T-cell (primary cell): ENCODE measurements around the gene BAZ2B. TPM values are rescaled to one million over a fixed set of nuclear protein-coding genes. Genes with fewer than 3 reads are reported as not detected.

Source experiments
- ATAC-seq, 4 experiments: fragments of 200-7000 bp in 3 of 4; fragments of 150-1000 bp in 1 of 4; cut with Tn5 transposase; replicated peaks in 1 of 4; 1 replicate in 3 of 4; 2 replicates in 1 of 4; pipeline ENCODE4 v1.10.0; 2021; ENCODE audit warnings: moderate library complexity in 3 of 4, mild to moderate bottlenecking in 2 of 4, moderate number of reproducible peaks in 1 of 4
- CTCF ChIA-PET, 2 donors: fragments of 300-600 bp; sonication (Branson Sonifier 250); formaldehyde crosslinking; loops; one replicate each; lab custom pipeline; 2022; ENCODE audit warnings: antibody characterized with exemption in 2 of 2; lab: Charles Lee
- POLR2A ChIA-PET, 2 donors: fragments of 300-600 bp; sonication (Branson Sonifier 250); formaldehyde crosslinking; loops; one replicate each; lab custom pipeline; 2022; ENCODE audit warnings: antibody characterized with exemption in 2 of 2; lab: Charles Lee
- DNase-seq, 35 experiments: peaks; one replicate each; pipeline versions ENCODE4 v3.0.0 to v3.0.0-alpha.2; 2013 to 2023
- H3K27ac ChIP-seq: one replicate; pipeline ENCODE4 v1.5.1; 2013; ENCODE audit warnings: low read length
- H3K27me3 ChIP-seq, 2 experiments: replicated peaks in 1 of 2; 1 replicate in 1 of 2; 2 replicates in 1 of 2; pipeline versions ENCODE4 v1.6.1 to v1.7.0; 2013; ENCODE audit warnings: low read length in 1 of 2, mixed read lengths in 1 of 2; ENCODE audit not compliant: control insufficient read depth in 2 of 2, insufficient read depth in 2 of 2; ENCODE audit errors: extremely low read depth in 1 of 2
- H3K36me3 ChIP-seq, 2 donors: 1 replicate in 1 of 2; 2 replicates in 1 of 2; pipeline versions ENCODE4 v1.6.1 to v1.7.0; 2013; ENCODE audit warnings: low read length in 1 of 2; ENCODE audit not compliant: control insufficient read depth in 2 of 2, insufficient read depth in 1 of 2; ENCODE audit errors: extremely low read depth in 1 of 2
- H3K4me1 ChIP-seq, 2 experiments: 1 replicate in 1 of 2; 2 replicates in 1 of 2; pipeline versions ENCODE4 v1.6.1 to v1.7.0; 2013; ENCODE audit warnings: low read length in 2 of 2, mixed read lengths in 1 of 2; ENCODE audit not compliant: insufficient read depth in 2 of 2, control insufficient read depth in 1 of 2; ENCODE audit errors: extremely low read depth in 1 of 2
- H3K4me3 ChIP-seq, 2 donors: 1 replicate in 1 of 2; 2 replicates in 1 of 2; pipeline versions ENCODE4 v1.5.1 to v1.7.0; 2013; ENCODE audit warnings: mild to moderate bottlenecking in 2 of 2, low read length in 1 of 2, moderate library complexity in 1 of 2; ENCODE audit not compliant: control insufficient read depth in 1 of 2; ENCODE audit errors: extremely low read depth in 1 of 2
- H3K9me3 ChIP-seq: 2 replicates; pipeline ENCODE4 v1.7.0; 2013
- H3K27ac Mint-ChIP-seq, 2 donors: one replicate each; pipeline ENCODE4 v1.8.0; 2020 to 2021; ENCODE audit warnings: mild to moderate bottlenecking in 2 of 2, mixed read lengths in 2 of 2
- H3K27me3 Mint-ChIP-seq, 2 donors: one replicate each; pipeline ENCODE4 v1.8.0; 2021 to 2022; ENCODE audit warnings: mixed read lengths in 2 of 2
- H3K36me3 Mint-ChIP-seq: one replicate; pipeline ENCODE4 v1.8.0; 2021; ENCODE audit warnings: mixed read lengths
- H3K4me1 Mint-ChIP-seq, 3 donors: one replicate each; pipeline ENCODE4 v1.8.0; 2020 to 2022; ENCODE audit warnings: mixed read lengths in 3 of 3, mild to moderate bottlenecking in 1 of 3
- H3K4me3 Mint-ChIP-seq, 3 donors: one replicate each; pipeline ENCODE4 v1.8.0; 2020 to 2022; ENCODE audit warnings: mild to moderate bottlenecking in 3 of 3, mixed read lengths in 3 of 3, moderate library complexity in 3 of 3
- H3K9me3 Mint-ChIP-seq, 3 donors: one replicate each; pipeline ENCODE4 v1.8.0; 2020 to 2022; ENCODE audit warnings: mixed read lengths in 3 of 3
- WGBS: methylation state at CpG from one replicate; pipeline ENCODE4 v1.1.5; 2013; ENCODE audit warnings: missing lambda C conversion rate; ENCODE audit not compliant: insufficient coverage; 5-methylcytosine and 5-hydroxymethylcytosine counted together
- total RNA-seq, 35 experiments: library from RNA in 6 of 35; stranded (reverse) in 6 of 35; fragments of 120-200 nt in 1 of 35; gene quantifications; one replicate each; pipeline versions ENCODE4 v1.2.1 to v1.2.4 and lab custom pipeline; 2013 to 2026

Gene BAZ2B
- total RNA-seq, 5 donors from 2014 or later (not counting 1 experiment from before 2014, with no cell fraction given) = 21.2 to 38.5 (median 27.2) TPM

DNA sequence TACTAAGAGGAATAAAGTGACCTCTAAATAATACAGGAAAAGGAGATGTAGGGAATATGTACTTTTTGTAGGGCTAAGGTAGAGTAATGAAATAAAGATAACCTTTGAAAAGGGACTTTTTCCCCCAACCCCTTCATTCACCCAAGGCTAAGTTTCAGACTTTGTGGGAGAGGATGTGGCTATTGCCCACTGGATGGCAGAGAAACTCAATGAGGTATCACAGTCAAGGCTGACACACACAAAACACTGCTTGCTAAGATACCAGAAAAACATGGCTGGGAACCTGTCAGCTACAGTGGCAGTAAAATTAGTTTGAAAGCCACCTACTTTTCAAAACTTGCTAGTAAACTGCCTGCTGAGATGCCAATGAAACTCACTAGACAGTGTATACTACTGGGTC lies 171.0 kb downstream of the BAZ2B start:
- Histone ChIP-seq H3K27ac (no peak overlapping the region), H3K4me3 (no peak overlapping the region), H3K4me1 (no peaks in the 10 kb centered on the region), H3K27me3 (no peaks in the 10 kb centered on the region), H3K36me3 (peaks cover 4 to 24% of the 10 kb centered on the region in 2 donors), H3K9me3 (no peaks in the 10 kb centered on the region)
- Mint-ChIP-seq H3K27me3 (no peaks in the 10 kb centered on the region), H3K9me3 (peaks cover 0 to 4% (median 0%) of the 10 kb centered on the region in 3 donors), H3K4me3 (no peak overlapping the region), H3K27ac (no peak overlapping the region), H3K36me3 (peaks cover 70% of the 10 kb centered on the region), H3K4me1 (no peaks in the 10 kb centered on the region)
- DNase-seq (no peak), ATAC-seq (no peak)
- ChIA-PET POLR2A (no interaction called here), CTCF (no interaction called here)

DNA sequence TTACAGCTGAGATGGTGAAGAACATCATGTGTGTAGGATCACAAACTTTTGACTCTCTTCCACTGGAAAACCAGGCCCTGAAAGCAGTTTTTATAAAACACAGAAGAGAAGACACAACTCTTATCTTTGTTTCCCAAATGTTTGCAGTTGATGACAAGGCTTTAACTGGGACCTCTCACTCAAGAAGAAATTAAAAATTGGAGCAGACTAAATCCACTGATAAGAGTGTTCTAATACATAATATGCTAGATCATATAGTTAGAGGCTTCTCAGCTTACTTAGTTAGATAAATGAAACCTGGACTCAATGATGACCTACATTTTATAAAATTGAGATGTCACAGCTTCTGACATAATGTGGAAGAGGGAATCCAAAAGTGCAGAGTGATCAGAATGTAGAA lies 171.6 kb downstream of the BAZ2B start:
- no peaks in the 10 kb centered on the region for H3K4me1 Mint-ChIP-seq
- H3K36me3 ChIP-seq = peaks cover 4 to 24% of the 10 kb centered on the region in 2 donors
- H3K9me3 Mint-ChIP-seq = peaks cover 0 to 4% (median 0%) of the 10 kb centered on the region in 3 donors
- H3K4me3 Mint-ChIP-seq = no peak overlapping the region
- no peaks in the 10 kb centered on the region for H3K4me1 ChIP-seq
- H3K4me3 ChIP-seq = no peak overlapping the region
- H3K27ac ChIP-seq = no peak overlapping the region
- H3K9me3 ChIP-seq = no peaks in the 10 kb centered on the region
- ATAC-seq (no peak), DNase-seq (no peak)
- H3K36me3 Mint-ChIP-seq = peaks cover 71% of the 10 kb centered on the region
- H3K27me3 Mint-ChIP-seq = no peaks in the 10 kb centered on the region
- CTCF ChIA-PET = no interaction called here
- POLR2A ChIA-PET = no interaction called here
- no peak overlapping the region for H3K27ac Mint-ChIP-seq
- no peaks in the 10 kb centered on the region for H3K27me3 ChIP-seq

DNA sequence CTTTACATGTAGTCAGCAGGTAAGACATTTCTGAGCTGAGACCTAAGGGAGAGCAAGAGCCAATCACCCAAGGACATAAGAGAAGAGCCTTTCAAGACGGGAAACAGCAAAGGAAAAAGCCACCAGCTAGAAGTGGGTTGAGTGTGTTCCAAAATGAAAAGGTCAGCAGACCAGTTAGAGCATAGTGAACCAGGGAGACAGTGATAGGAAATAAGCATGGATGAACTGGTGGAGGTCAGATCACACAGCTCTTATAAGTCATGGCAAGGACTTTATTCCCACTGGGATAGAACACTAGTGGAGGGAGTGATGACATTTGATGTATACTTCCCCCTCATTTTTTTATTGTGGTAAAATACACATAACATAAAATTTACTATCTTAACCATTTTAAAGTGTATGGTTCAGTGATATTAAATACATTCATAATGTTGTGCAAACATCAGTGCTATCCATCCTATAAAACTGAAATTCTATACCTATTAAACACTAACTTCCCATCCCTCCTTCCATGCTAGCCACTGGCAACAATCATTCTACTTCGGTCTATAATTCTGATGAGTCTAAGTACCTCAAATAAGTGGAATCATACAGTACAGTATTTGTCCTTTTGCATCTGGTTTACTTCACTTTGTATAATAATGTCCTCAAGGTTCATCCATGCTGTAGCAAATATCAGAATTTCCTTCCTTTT lies 174.0 kb downstream of the BAZ2B start:
- DNase-seq (no peak), ATAC-seq (no peak)
- Histone ChIP-seq H3K27me3 (no peaks in the 10 kb centered on the region), H3K27ac (no peak overlapping the region), H3K9me3 (no peaks in the 10 kb centered on the region), H3K4me3 (no peak overlapping the region), H3K36me3 (peaks cover 0 to 32% of the 10 kb centered on the region in 2 donors), H3K4me1 (no peaks in the 10 kb centered on the region)
- WGBS = 100% methylated on average over 2 of the region's 2 CpGs
- no peak overlapping the region for H3K27ac Mint-ChIP-seq
- no peaks in the 10 kb centered on the region for H3K27me3 Mint-ChIP-seq
- ChIA-PET CTCF (no interaction called here), POLR2A (no interaction called here)
- peaks cover 0 to 4% (median 0%) of the 10 kb centered on the region in 3 donors for H3K9me3 Mint-ChIP-seq
- peaks cover 75% of the 10 kb centered on the region for H3K36me3 Mint-ChIP-seq
- no peak overlapping the region for H3K4me3 Mint-ChIP-seq
- no peaks in the 10 kb centered on the region for H3K4me1 Mint-ChIP-seq

DNA sequence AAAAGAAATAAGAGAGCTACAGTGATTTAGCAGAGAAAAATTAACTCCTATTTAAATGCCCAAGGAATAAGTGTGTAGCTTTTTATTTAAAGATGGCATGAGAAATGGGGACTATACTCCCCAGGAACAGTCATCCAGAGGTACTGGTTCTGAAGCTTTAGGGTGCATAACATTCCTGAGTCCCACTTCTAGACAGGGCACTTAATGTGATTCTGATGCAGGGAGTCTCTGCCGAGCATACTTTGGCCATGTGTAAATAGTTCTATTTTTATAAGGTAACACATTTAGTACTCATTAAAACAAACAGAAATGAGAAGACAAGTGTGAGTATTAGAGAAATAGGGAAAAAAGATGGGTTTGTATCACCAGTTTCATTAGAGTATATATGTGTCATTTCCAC lies 175.2 kb downstream of the BAZ2B start:
- H3K27ac Mint-ChIP-seq = no peak overlapping the region
- Histone ChIP-seq H3K27me3 (no peaks in the 10 kb centered on the region), H3K4me3 (no peak overlapping the region), H3K4me1 (no peaks in the 10 kb centered on the region), H3K27ac (no peak overlapping the region), H3K9me3 (no peaks in the 10 kb centered on the region), H3K36me3 (peaks cover 0 to 33% of the 10 kb centered on the region in 2 donors)
- DNase-seq (no peak), ATAC-seq (no peak)
- no CpG with 5 or more reads among the region's 1 CpG for WGBS
- no peaks in the 10 kb centered on the region for H3K9me3 Mint-ChIP-seq
- H3K27me3 Mint-ChIP-seq = no peaks in the 10 kb centered on the region
- CTCF ChIA-PET = no interaction called here
- POLR2A ChIA-PET = interaction anchor here in 1 of 2 donors (0.6 kb wide), 1 partner anchor 57 kb away, joined by 3 read pairs; no protein-coding TSS in a partner anchor
- H3K4me1 Mint-ChIP-seq = no peaks in the 10 kb centered on the region
- H3K4me3 Mint-ChIP-seq = no peak overlapping the region
- H3K36me3 Mint-ChIP-seq = peaks cover 66% of the 10 kb centered on the region

DNA sequence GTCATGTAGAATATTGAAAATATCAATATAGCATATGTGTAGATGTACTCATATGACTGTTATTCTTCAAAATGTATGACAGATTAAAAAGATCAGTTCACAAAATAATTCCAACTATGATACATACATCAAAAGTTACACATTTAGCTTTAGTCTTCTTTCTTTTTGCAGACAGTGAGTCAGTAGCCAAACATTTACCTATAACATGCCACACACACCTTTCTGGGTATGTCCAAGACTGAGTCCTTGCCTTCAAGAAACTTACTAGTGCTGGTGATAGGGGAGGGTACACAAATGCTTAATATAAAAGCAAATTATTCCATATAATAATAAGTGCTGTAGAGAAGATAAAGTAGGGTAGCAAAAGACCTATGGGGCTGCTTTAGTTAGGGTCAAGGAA lies 176.9 kb downstream of the BAZ2B start:
- ATAC-seq (no peak), DNase-seq (no peak)
- Histone ChIP-seq H3K27me3 (no peaks in the 10 kb centered on the region), H3K27ac (no peak overlapping the region), H3K4me1 (no peaks in the 10 kb centered on the region), H3K9me3 (no peaks in the 10 kb centered on the region), H3K36me3 (peaks cover 0 to 20% of the 10 kb centered on the region in 2 donors), H3K4me3 (no peak overlapping the region)
- Mint-ChIP-seq H3K27me3 (no peaks in the 10 kb centered on the region), H3K27ac (no peak overlapping the region), H3K36me3 (peaks cover 48% of the 10 kb centered on the region), H3K4me1 (no peaks in the 10 kb centered on the region), H3K9me3 (no peaks in the 10 kb centered on the region), H3K4me3 (no peak overlapping the region)
- CTCF ChIA-PET = interaction anchor here in 1 of 2 donors (0.6 kb wide), 1 partner anchor 82 kb away, joined by 4 read pairs; no protein-coding TSS in a partner anchor
- POLR2A ChIA-PET = no interaction called here

DNA sequence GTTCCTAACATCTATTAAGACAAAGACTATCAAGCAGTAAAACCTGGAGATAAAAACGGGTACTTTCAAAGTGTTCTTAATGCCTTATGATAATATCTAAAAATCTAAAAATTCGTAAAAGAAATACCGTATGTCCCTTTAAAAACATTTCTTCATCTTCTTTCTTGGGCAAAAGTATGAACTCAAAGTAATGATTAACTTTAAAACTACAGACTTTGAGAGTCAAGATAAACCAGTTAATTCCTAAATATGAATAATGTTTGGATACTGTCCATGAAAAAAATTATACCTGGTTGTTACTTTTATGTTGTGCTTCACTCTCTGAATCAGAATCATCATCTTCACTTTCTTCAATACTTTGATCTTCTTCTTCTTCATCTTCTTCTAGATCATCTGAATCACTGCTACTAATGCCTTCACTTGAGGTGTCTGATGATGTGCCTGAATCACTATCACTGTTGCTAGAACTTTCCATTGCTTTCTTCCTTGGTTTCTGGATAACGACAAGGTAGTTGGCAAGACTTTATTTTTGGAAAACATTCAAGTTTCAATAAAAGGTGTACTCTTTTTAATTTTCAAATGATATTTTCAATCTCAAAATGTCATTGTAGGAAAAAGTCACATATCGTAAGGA lies 177.5 kb downstream of the BAZ2B start:
- DNase-seq = no peak
- Histone ChIP-seq H3K36me3 (peaks cover 0 to 16% of the 10 kb centered on the region in 2 donors), H3K4me3 (no peak overlapping the region), H3K27ac (no peak overlapping the region), H3K4me1 (no peaks in the 10 kb centered on the region), H3K9me3 (no peaks in the 10 kb centered on the region), H3K27me3 (no peaks in the 10 kb centered on the region)
- CTCF ChIA-PET = no interaction called here
- Mint-ChIP-seq H3K27me3 (no peaks in the 10 kb centered on the region), H3K4me1 (no peaks in the 10 kb centered on the region), H3K9me3 (no peaks in the 10 kb centered on the region), H3K27ac (no peak overlapping the region), H3K36me3 (peaks cover 43% of the 10 kb centered on the region), H3K4me3 (no peak overlapping the region)
- WGBS = no CpG with 5 or more reads among the region's 5 CpGs
- POLR2A ChIA-PET = no interaction called here
- ATAC-seq = no peak
